ENCODE data around the gene SLC25A53. TPM values are rescaled to one million over a fixed set of nuclear protein-coding genes. Genes with fewer than 3 reads are reported as not detected.

The SLC25A53 gene
- total and polyA plus RNA-seq, 2 of the 13 experiments (the other 11 are each of a cell fraction or from before 2014, with no cell fraction given) = 3.4 to 4.5 TPM

DNA sequence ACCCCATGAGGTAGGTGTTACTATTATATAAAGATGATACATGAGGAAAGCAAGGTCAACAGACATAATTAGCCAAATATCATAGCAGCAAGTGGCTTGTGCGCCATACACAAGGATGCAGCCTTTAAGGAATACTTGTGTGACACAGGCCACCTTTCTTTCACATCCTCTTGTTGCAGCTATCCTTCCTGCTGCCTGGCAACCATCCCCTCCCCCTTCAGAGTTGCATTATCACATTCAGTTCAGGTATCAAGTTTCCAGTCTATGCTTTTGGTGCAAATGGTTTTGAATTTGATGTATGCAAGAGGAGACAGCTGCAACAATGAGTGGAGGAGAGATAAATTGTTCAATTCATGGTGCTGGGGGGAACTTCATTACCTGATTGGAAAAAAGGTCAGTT is 38.0 kb downstream of the SLC25A53 start:
- Histone ChIP-seq H3K36me3 (replicated peaks in 1 of 2; ENCODE audit: control insufficient read depth in 1 of 2, insufficient read depth in 2 of 2, low read length in 2 of 2) (no peaks in the 10 kb centered on the region), H3K4me2 (ENCODE audit: low read depth, low read length) (no peak overlapping the region), H3K4me3 (replicated peaks in 1 of 3; ENCODE audit: insufficient read depth in 1 of 3, low read depth in 2 of 3, low read length in 3 of 3) (no peak overlapping the region), H3K9me3 (ENCODE audit: low read length) (no peaks in the 10 kb centered on the region), H3K79me2 (ENCODE audit: insufficient read depth, low read length) (no peaks in the 10 kb centered on the region), H2AFZ (ENCODE audit: low read length) (no peak overlapping the region), H3K4me1 (ENCODE audit: insufficient read depth, low read length) (no peaks in the 10 kb centered on the region), H3K27me3 (ENCODE audit: control insufficient read depth in 1 of 2, insufficient read depth in 2 of 2, low read length in 2 of 2) (no peaks in the 10 kb centered on the region), H3K27ac (ENCODE audit: extremely low read length, insufficient read depth, low read length) (no peak overlapping the region), H3K9ac (ENCODE audit: insufficient read depth, low read depth, low read length) (no peak overlapping the region), H4K20me1 (ENCODE audit: insufficient read depth, low read length) (no peaks in the 10 kb centered on the region)
- no TSS peak for BruUV-seq (replicated peaks)
- TF ChIP-seq EED (CRISPR knock-in tag; IDR thresholded peaks at IDR 0.05) (no peak), ZBTB20 (CRISPR knock-in tag; IDR thresholded peaks at IDR 0.05; ENCODE audit: borderline replicate concordance, low read depth) (no peak), TRIM24 (CRISPR knock-in tag; IDR thresholded peaks at IDR 0.05) (no peak), ZBTB7B (CRISPR knock-in tag; IDR thresholded peaks at IDR 0.05) (no peak), ZSCAN9 (CRISPR knock-in tag; IDR thresholded peaks at IDR 0.05; ENCODE audit: borderline replicate concordance) (no peak), CAMTA2 (CRISPR knock-in tag; IDR thresholded peaks at IDR 0.05; ENCODE audit: borderline replicate concordance) (no peak), ADNP (CRISPR knock-in tag; IDR thresholded peaks at IDR 0.05) (no peak), ISL2 (CRISPR knock-in tag; IDR thresholded peaks at IDR 0.05) (no peak), TSC22D2 (CRISPR knock-in tag; IDR thresholded peaks at IDR 0.05; ENCODE audit: borderline replicate concordance) (no peak), ZKSCAN8 (CRISPR knock-in tag; IDR thresholded peaks at IDR 0.05; ENCODE audit: borderline replicate concordance) (no peak), FOXO4 (CRISPR knock-in tag; conservative IDR thresholded peaks at IDR 0.05) (no peak), RAD21 (CRISPR knock-in tag; IDR thresholded peaks at IDR 0.05) (no peak), NKX3-1 (CRISPR knock-in tag; IDR thresholded peaks at IDR 0.05) (no peak), KDM1A (CRISPR knock-in tag; IDR thresholded peaks at IDR 0.05) (no peak), GPN1 (CRISPR knock-in tag; IDR thresholded peaks at IDR 0.05; ENCODE audit: borderline replicate concordance) (no peak), ZMYM2 (CRISPR knock-in tag; IDR thresholded peaks at IDR 0.05) (no peak)
- TF ChIP-seq, protein P1, sequence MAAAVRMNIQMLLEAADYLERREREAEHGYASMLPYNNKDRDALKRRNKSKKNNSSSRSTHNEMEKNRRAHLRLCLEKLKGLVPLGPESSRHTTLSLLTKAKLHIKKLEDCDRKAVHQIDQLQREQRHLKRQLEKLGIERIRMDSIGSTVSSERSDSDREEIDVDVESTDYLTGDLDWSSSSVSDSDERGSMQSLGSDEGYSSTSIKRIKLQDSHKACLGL (CRISPR knock-in tag; IDR thresholded peaks at IDR 0.05) = no peak
- TF ChIP-seq, protein P2, sequence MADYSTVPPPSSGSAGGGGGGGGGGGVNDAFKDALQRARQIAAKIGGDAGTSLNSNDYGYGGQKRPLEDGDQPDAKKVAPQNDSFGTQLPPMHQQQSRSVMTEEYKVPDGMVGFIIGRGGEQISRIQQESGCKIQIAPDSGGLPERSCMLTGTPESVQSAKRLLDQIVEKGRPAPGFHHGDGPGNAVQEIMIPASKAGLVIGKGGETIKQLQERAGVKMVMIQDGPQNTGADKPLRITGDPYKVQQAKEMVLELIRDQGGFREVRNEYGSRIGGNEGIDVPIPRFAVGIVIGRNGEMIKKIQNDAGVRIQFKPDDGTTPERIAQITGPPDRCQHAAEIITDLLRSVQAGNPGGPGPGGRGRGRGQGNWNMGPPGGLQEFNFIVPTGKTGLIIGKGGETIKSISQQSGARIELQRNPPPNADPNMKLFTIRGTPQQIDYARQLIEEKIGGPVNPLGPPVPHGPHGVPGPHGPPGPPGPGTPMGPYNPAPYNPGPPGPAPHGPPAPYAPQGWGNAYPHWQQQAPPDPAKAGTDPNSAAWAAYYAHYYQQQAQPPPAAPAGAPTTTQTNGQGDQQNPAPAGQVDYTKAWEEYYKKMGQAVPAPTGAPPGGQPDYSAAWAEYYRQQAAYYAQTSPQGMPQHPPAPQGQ (CRISPR knock-in tag; IDR thresholded peaks at IDR 0.05; ENCODE audit: borderline replicate concordance) = no peak
- no peak for FAIRE-seq
- 100% methylated on average over 1 of the region's 1 CpG for WGBS (ENCODE audit: low lambda C conversion rate)
- POLR2A ChIA-PET = no interaction called here
- in situ Hi-C loops (cut with HindIII; ENCODE audit: extremely low pct_ligation_motif_present, low pct_unique_long_range_greater_than_20kb) = loop anchor here (25.0 kb wide), 2 partner anchors 281 to 581 kb away; partner anchors contain the start of gene RAB9B
- intact Hi-C loops (cut with micrococcal nuclease; ENCODE audit: unreplicated experiment) = no loop called here
- no peak for ATAC-seq
- DNase-seq (ENCODE audit: low spot score) = no peak
- CTCF ChIA-PET (ENCODE audit: low intra/inter-chr PET ratio, low total read pairs) = no interaction called here
